ENCODE results near the gene GPR37. TPM values are rescaled to one million over a fixed set of nuclear protein-coding genes. Genes with fewer than 3 reads are reported as not detected.

GPR37 gene
- total RNA-seq, 2 donors from 2014 or later: 1.6 to 69.4 TPM

GRCh38 chr7:124769136-124769535, 3.5 kb upstream of the GPR37 start:
- H3K27me3 ChIP-seq (replicated peaks; ENCODE audit: insufficient read depth): no peaks in the 10 kb centered on the region
- intact Hi-C loops (cut with DNase I): no loop called here
- no peaks in the 10 kb centered on the region for H3K9me3 ChIP-seq
- no peak for TF ChIP-seq POLR2A (IDR thresholded peaks at IDR 0.05)
- H3K4me3 ChIP-seq: no peak overlapping the region
- H3K27ac ChIP-seq: no peak overlapping the region
- H3K4me1 ChIP-seq (replicated peaks): peaks cover 4% of the 10 kb centered on the region
- 86% methylated on average over 1 of the region's 1 CpG for WGBS
- DNase-seq (ENCODE audit: low spot score): no peak
- no peaks in the 10 kb centered on the region for H3K36me3 ChIP-seq

- TF ChIP-seq POLR2AphosphoS5 (IDR thresholded peaks at IDR 0.05): no peak
- TF ChIP-seq, protein P1, sequence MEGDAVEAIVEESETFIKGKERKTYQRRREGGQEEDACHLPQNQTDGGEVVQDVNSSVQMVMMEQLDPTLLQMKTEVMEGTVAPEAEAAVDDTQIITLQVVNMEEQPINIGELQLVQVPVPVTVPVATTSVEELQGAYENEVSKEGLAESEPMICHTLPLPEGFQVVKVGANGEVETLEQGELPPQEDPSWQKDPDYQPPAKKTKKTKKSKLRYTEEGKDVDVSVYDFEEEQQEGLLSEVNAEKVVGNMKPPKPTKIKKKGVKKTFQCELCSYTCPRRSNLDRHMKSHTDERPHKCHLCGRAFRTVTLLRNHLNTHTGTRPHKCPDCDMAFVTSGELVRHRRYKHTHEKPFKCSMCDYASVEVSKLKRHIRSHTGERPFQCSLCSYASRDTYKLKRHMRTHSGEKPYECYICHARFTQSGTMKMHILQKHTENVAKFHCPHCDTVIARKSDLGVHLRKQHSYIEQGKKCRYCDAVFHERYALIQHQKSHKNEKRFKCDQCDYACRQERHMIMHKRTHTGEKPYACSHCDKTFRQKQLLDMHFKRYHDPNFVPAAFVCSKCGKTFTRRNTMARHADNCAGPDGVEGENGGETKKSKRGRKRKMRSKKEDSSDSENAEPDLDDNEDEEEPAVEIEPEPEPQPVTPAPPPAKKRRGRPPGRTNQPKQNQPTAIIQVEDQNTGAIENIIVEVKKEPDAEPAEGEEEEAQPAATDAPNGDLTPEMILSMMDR (IDR thresholded peaks at IDR 0.05): no peak
- no peak for TF ChIP-seq POLR2A (IDR thresholded peaks at IDR 0.05)
- intact Hi-C loops (cut with DNase I): no loop called here
- H3K27me3 ChIP-seq (replicated peaks; ENCODE audit: insufficient read depth): no peaks in the 10 kb centered on the region
These were observed 2.9 kb upstream of the GPR37 start for GRCh38 chr7:124768525-124768924.

GRCh38 chr7:124764847-124765400, 668 bp downstream of the GPR37 start:
- H3K9me3 ChIP-seq: no peaks in the 10 kb centered on the region
- TF ChIP-seq, protein P1 (IDR thresholded peaks at IDR 0.05): no peak
- no peak for TF ChIP-seq POLR2AphosphoS5 (IDR thresholded peaks at IDR 0.05)
- no peak for TF ChIP-seq POLR2A (IDR thresholded peaks at IDR 0.05)
- H3K4me3 ChIP-seq: peak overlapping the region; percentile 40 to 45
- intact Hi-C loops (cut with DNase I): no loop called here
- no peaks in the 10 kb centered on the region for H3K36me3 ChIP-seq
- H3K4me1 ChIP-seq (replicated peaks): peaks cover 4% of the 10 kb centered on the region
- 4% methylated on average over 25 of the region's 26 CpGs for WGBS
- peak overlapping the region in 1 of 2 donors; percentile 52 for H3K27ac ChIP-seq
- no peaks in the 10 kb centered on the region for H3K27me3 ChIP-seq (replicated peaks; ENCODE audit: insufficient read depth)
- DNase-seq (ENCODE audit: low spot score): no peak

More at GRCh38 chr7:124768525-124768924, 2.9 kb upstream of the GPR37 start:
- Histone ChIP-seq H3K27ac (no peak overlapping the region), H3K4me1 (replicated peaks) (peaks cover 4% of the 10 kb centered on the region), H3K4me3 (no peak overlapping the region), H3K9me3 (no peaks in the 10 kb centered on the region), H3K36me3 (no peaks in the 10 kb centered on the region)
- DNase-seq (ENCODE audit: low spot score): no peak
- WGBS: 88% methylated on average over 1 of the region's 1 CpG

GRCh38 chr7:124764051-124764846, 1.3 kb downstream of the GPR37 start:
- H3K27me3 ChIP-seq (replicated peaks; ENCODE audit: insufficient read depth): no peaks in the 10 kb centered on the region
- TF ChIP-seq, protein P1 (IDR thresholded peaks at IDR 0.05): no peak
- TF ChIP-seq POLR2AphosphoS5 (IDR thresholded peaks at IDR 0.05): no peak
- no peak for TF ChIP-seq POLR2A (IDR thresholded peaks at IDR 0.05)
- no peak overlapping the region for H3K27ac ChIP-seq
- WGBS: 25% methylated on average over 42 of the region's 48 CpGs
- H3K4me3 ChIP-seq: peak overlapping the region; percentile 40 to 45
- no peaks in the 10 kb centered on the region for H3K9me3 ChIP-seq
- peaks cover 4% of the 10 kb centered on the region for H3K4me1 ChIP-seq (replicated peaks)
- no peak for DNase-seq (ENCODE audit: low spot score)
- intact Hi-C loops (cut with DNase I): no loop called here
- H3K36me3 ChIP-seq: no peaks in the 10 kb centered on the region

DNA sequence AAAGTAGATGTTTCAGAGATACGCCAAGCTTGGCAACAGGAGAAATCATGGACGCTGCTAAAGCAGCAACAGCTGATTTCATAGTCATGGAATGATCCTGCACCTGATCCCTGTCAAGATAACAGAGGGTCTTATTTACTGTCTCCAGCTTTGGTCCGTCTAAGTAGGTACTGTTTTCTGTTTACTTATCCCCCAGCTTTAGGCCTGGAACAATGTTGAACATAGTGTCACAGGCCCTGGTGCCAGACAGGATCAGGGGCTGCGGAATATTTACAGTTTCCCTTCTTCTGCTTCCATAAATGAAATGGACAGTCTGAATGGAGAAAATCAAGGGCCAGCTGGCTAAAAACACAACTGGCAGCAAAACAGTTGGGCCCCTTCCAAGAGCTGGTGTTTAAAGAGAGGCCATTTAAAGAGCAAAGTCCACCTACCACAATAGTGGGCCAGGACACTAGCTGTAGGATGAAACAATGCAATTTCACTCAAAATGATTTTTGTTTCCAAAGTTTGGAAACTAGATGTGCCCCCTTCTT, 2.9 kb downstream of the GPR37 start:
- no peak for TF ChIP-seq POLR2AphosphoS5 (IDR thresholded peaks at IDR 0.05)

More for the DNA sequence above, 2.9 kb downstream of the GPR37 start:
- Histone ChIP-seq H3K4me1 (replicated peaks) (peaks cover 4% of the 10 kb centered on the region), H3K27me3 (replicated peaks; ENCODE audit: insufficient read depth) (no peaks in the 10 kb centered on the region), H3K27ac (no peak overlapping the region), H3K36me3 (no peaks in the 10 kb centered on the region), H3K4me3 (no peak overlapping the region), H3K9me3 (no peaks in the 10 kb centered on the region)
- intact Hi-C loops (cut with DNase I): no loop called here
- whole genome bisulfite sequencing: 35% methylated on average over 4 of the region's 4 CpGs
- DNase-seq (ENCODE audit: low spot score): no peak

Measured in prostate gland (tissue), 2 donors.